Spleen (tissue), 11 donors: ENCODE results near the gene TTC7B. TPM values are rescaled to one million over a fixed set of nuclear protein-coding genes. Genes with fewer than 3 reads are reported as not detected.

ENCODE experiments used
- DNase-seq: peaks from one replicate; pipeline ENCODE4 v3.0.0-alpha.2; 2020
- H3K27ac ChIP-seq, 8 donors: fragments of 200-600 bp; sonication (generic) in 7 of 8; 1 replicate in 4 of 8; 2 replicates in 4 of 8; pipeline versions ENCODE4 v1.5.0 to v1.8.0; 2016 to 2021; ENCODE audit warnings: inconsistent platforms in 4 of 8, mild to moderate bottlenecking in 4 of 8, moderate library complexity in 1 of 8
- H3K27me3 ChIP-seq, 7 donors: fragments of 200-600 bp; sonication (generic) in 6 of 7; replicated peaks in 1 of 7; 1 replicate in 4 of 7; 2 replicates in 3 of 7; pipeline versions ENCODE4 v1.5.0 to v1.8.0; 2016 to 2021; ENCODE audit warnings: inconsistent platforms in 3 of 7, mild to moderate bottlenecking in 1 of 7
- H3K36me3 ChIP-seq, 6 donors: fragments of 200-600 bp; sonication (generic) in 5 of 6; 1 replicate in 4 of 6; 2 replicates in 2 of 6; pipeline versions ENCODE4 v1.5.0 to v1.8.0; 2016 to 2021; ENCODE audit warnings: inconsistent platforms in 2 of 6
- H3K4me1 ChIP-seq, 6 donors: fragments of 200-600 bp; sonication (generic) in 5 of 6; 1 replicate in 3 of 6; 2 replicates in 3 of 6; pipeline versions ENCODE4 v1.5.0 to v1.8.0; 2016 to 2021; ENCODE audit warnings: inconsistent platforms in 3 of 6
- H3K4me3 ChIP-seq, 8 donors: fragments of 200-600 bp; sonication (generic) in 7 of 8; 1 replicate in 4 of 8; 2 replicates in 4 of 8; pipeline versions ENCODE4 v1.5.0 to v1.8.0; 2016 to 2021; ENCODE audit warnings: inconsistent platforms in 4 of 8, mild to moderate bottlenecking in 4 of 8, moderate library complexity in 2 of 8
- H3K9me3 ChIP-seq, 8 donors: fragments of 200-600 bp; sonication (generic) in 7 of 8; 1 replicate in 4 of 8; 2 replicates in 4 of 8; pipeline versions ENCODE4 v1.5.0 to v1.8.0; 2016 to 2021; ENCODE audit warnings: inconsistent platforms in 4 of 8
- POLR2A ChIP-seq, 3 donors: fragments of 450-650 bp; IDR thresholded peaks; one replicate each; pipeline ENCODE4 v1.5.1; 2017; ENCODE audit warnings: antibody characterized with exemption in 3 of 3, mild to moderate bottlenecking in 1 of 3
- POLR2AphosphoS5 ChIP-seq, 3 donors: sonication (generic); formaldehyde crosslinking; IDR thresholded peaks; one replicate each; pipeline ENCODE4 v1.5.1; 2017; ENCODE audit warnings: antibody characterized with exemption in 3 of 3
- WGBS, 5 donors: extraction: QIAGEN DNeasy Blood & Tissue Kit in 3 of 5; methylation state at CpG; one replicate each; pipeline versions ENCODE4 v1.1.5 to v1.1.7; 2013 to 2018; 5-methylcytosine and 5-hydroxymethylcytosine counted together
- intact Hi-C: fragments of 100-400 bp; cut with DNase I; formaldehyde crosslinking; loops from one replicate; pipeline ENCODE4 v1.15.0; 2023; ENCODE audit warnings: low total_unique reads
- polyA plus RNA-seq, 3 donors: library from polyadenylated mRNA; stranded (reverse); fragments of 200-250 nt; gene quantifications; one replicate each; pipeline ENCODE4 v1.2.1, GENCODE V29; 2013
- total RNA-seq, 7 donors: library from RNA; depleted of rRNA in 3 of 7; stranded (reverse); fragments of >200 nt in 3 of 7; fragmentation: NEBNext Ultra II Directional in 4 of 7; extraction: Animal tissue kit (Norgen Biotek cat#: 25700) in 4 of 7; gene quantifications; one replicate each; pipeline versions ENCODE4 v1.1.0 to v1.2.1, GENCODE V29; 2016 to 2021
- TF ChIP-seq, protein P1 (sequence below), 11 experiments: fragments of 200-600 bp in 7 of 11; fragments of 450-650 bp in 4 of 11; sonication (generic) in 4 of 11; IDR thresholded peaks in 8 of 11; conservative IDR thresholded peaks in 3 of 11; 1 replicate in 7 of 11; 2 replicates in 4 of 11; pipeline versions ENCODE4 v1.4.0 to v1.8.0; 2016 to 2021; ENCODE audit warnings: antibody characterized with exemption in 11 of 11, inconsistent platforms in 4 of 11, mild to moderate bottlenecking in 1 of 11
- donor health status: healthy with polysubstance abuse.
- donor health status: DM: no; HTN: no; CAD: no; lungs with moderate emphysema.
- donor health status: DM: no; HTN: no; CAD: no.
- donor health status: Bipolar disorder and iron deficiency.
- donor health status: healthy.
- donor health status: DM: no; HTN: no; CAD: no.
- donor health status: DM: yes; HTN: yes; CAD: no.

Gene TTC7B
- total and polyA plus RNA-seq, 10 donors = 6.6 to 98.4 (median 62.6) TPM

- Histone ChIP-seq H3K27me3 (no peaks in the 10 kb centered on the region), H3K27ac (peak overlapping the region in 6 of 8 donors; percentile 13 to 48 (median 36)), H3K36me3 (peaks cover 0 to 42% (median 0%) of the 10 kb centered on the region in 6 donors), H3K4me3 (no peak overlapping the region), H3K4me1 (peaks cover 0 to 8% (median 0%) of the 10 kb centered on the region in 6 donors), H3K9me3 (no peaks in the 10 kb centered on the region)
- intact Hi-C loops = no loop called here
- WGBS, 5 donors = 77 to 85% (median 79%) methylated on average over 7 of the region's 7 CpGs
- no peak for TF ChIP-seq POLR2A (IDR thresholded peaks at IDR 0.05)
- TF ChIP-seq POLR2AphosphoS5 (IDR thresholded peaks at IDR 0.05) = no peak
- TF ChIP-seq, protein P1, sequence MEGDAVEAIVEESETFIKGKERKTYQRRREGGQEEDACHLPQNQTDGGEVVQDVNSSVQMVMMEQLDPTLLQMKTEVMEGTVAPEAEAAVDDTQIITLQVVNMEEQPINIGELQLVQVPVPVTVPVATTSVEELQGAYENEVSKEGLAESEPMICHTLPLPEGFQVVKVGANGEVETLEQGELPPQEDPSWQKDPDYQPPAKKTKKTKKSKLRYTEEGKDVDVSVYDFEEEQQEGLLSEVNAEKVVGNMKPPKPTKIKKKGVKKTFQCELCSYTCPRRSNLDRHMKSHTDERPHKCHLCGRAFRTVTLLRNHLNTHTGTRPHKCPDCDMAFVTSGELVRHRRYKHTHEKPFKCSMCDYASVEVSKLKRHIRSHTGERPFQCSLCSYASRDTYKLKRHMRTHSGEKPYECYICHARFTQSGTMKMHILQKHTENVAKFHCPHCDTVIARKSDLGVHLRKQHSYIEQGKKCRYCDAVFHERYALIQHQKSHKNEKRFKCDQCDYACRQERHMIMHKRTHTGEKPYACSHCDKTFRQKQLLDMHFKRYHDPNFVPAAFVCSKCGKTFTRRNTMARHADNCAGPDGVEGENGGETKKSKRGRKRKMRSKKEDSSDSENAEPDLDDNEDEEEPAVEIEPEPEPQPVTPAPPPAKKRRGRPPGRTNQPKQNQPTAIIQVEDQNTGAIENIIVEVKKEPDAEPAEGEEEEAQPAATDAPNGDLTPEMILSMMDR (IDR thresholded peaks at IDR 0.05 in 8 of 11, conservative IDR thresholded peaks at IDR 0.05 in 3 of 11) = no peak
- DNase-seq = peak; percentile 47
Measured at GRCh38 chr14:90567991-90568390, 248.2 kb downstream of the TTC7B start.

DNA sequence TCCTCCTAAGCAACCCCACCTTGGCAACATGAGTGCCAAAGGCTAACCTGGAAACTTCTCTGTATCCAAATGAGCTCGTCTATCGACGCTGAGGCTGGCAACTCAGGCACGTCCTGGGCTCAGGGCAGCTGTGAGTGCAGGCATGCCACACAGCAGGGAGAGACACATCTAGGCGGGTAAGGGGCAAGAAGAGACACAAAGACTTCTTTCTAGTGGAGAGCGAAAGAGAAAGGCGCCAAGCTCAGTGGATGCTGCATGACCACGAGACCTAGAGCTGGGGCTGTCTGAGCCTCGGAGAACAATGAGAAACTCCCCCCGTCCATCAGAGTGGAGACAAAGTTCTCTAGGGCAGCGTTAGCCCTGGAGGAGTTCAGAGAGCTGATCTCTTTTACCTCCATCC lies 249.0 kb downstream of the TTC7B start:
- Histone ChIP-seq H3K36me3 (peaks cover 0 to 37% (median 0%) of the 10 kb centered on the region in 6 donors), H3K27ac (no peak overlapping the region), H3K4me1 (peaks cover 0 to 8% (median 0%) of the 10 kb centered on the region in 6 donors), H3K4me3 (no peak overlapping the region), H3K9me3 (no peaks in the 10 kb centered on the region), H3K27me3 (no peaks in the 10 kb centered on the region)
- TF ChIP-seq, protein P1 (IDR thresholded peaks at IDR 0.05 in 8 of 11, conservative IDR thresholded peaks at IDR 0.05 in 3 of 11) = no peak
- TF ChIP-seq POLR2AphosphoS5 (IDR thresholded peaks at IDR 0.05) (no peak), POLR2A (IDR thresholded peaks at IDR 0.05) (no peak)
- no peak for DNase-seq
- 85 to 93% (median 91%) methylated on average over 11 of the region's 11 CpGs for WGBS, 5 donors
- intact Hi-C loops = no loop called here

GRCh38 chr14:90566481-90566880 lies 249.7 kb downstream of the TTC7B start:
- H3K27ac ChIP-seq = no peak overlapping the region
- peaks cover 0 to 31% (median 0%) of the 10 kb centered on the region in 6 donors for H3K36me3 ChIP-seq
- no peak for DNase-seq
- peaks cover 0 to 8% (median 0%) of the 10 kb centered on the region in 6 donors for H3K4me1 ChIP-seq
- TF ChIP-seq POLR2AphosphoS5 (IDR thresholded peaks at IDR 0.05) (no peak), POLR2A (IDR thresholded peaks at IDR 0.05) (no peak)
- TF ChIP-seq, protein P1 (IDR thresholded peaks at IDR 0.05 in 8 of 11, conservative IDR thresholded peaks at IDR 0.05 in 3 of 11) = no peak
- WGBS, 5 donors = 76 to 96% (median 87%) methylated on average over 4 of the region's 4 CpGs
- H3K4me3 ChIP-seq = no peak overlapping the region
- no peaks in the 10 kb centered on the region for H3K27me3 ChIP-seq
- no peaks in the 10 kb centered on the region for H3K9me3 ChIP-seq
- intact Hi-C loops = no loop called here

GRCh38 chr14:90564496-90564895 lies 251.7 kb downstream of the TTC7B start:
- Histone ChIP-seq H3K36me3 (peaks cover 0 to 26% (median 0%) of the 10 kb centered on the region in 6 donors), H3K4me3 (no peak overlapping the region), H3K27ac (no peak overlapping the region), H3K27me3 (no peaks in the 10 kb centered on the region), H3K9me3 (no peaks in the 10 kb centered on the region), H3K4me1 (peaks cover 0 to 8% (median 0%) of the 10 kb centered on the region in 6 donors)
- no peak for DNase-seq
- WGBS, 5 donors = 90 to 97% (median 96%) methylated on average over 4 of the region's 4 CpGs
- no peak for TF ChIP-seq POLR2A (IDR thresholded peaks at IDR 0.05)
- TF ChIP-seq, protein P1 (IDR thresholded peaks at IDR 0.05 in 8 of 11, conservative IDR thresholded peaks at IDR 0.05 in 3 of 11) = no peak
- no peak for TF ChIP-seq POLR2AphosphoS5 (IDR thresholded peaks at IDR 0.05)
- intact Hi-C loops = no loop called here
